Kidney (tissue), 14 donors: ENCODE measurements around the gene PLEKHJ1. TPM values are rescaled to one million over a fixed set of nuclear protein-coding genes. Genes with fewer than 3 reads are reported as not detected.

ENCODE experiments used
- DNase-seq, 5 donors: peaks; one replicate each; pipeline ENCODE4 v3.0.0-alpha.2; 2013 to 2020
- FAIRE-seq: peaks from 2 replicates; lab custom pipeline; 2012; peaks lifted over from hg19 to GRCh38; lab: Jason Lieb, UNC
- H3K27ac ChIP-seq, 2 donors: one replicate each; pipeline ENCODE4 v1.7.0; 2013; ENCODE audit warnings: low read depth in 2 of 2, low read length in 2 of 2, inconsistent platforms in 1 of 2
- H3K27me3 ChIP-seq: one replicate; pipeline ENCODE4 v1.7.1; 2013; ENCODE audit warnings: low read length, inconsistent platforms; ENCODE audit not compliant: control insufficient read depth, insufficient read depth
- H3K36me3 ChIP-seq, 3 donors: one replicate each; pipeline versions ENCODE4 v1.7.0 to v1.7.1; 2013; ENCODE audit warnings: low read length in 3 of 3, control low read depth in 1 of 3, inconsistent platforms in 1 of 3; ENCODE audit not compliant: insufficient read depth in 3 of 3, control insufficient read depth in 2 of 3
- H3K4me1 ChIP-seq, 3 donors: one replicate each; pipeline versions ENCODE4 v1.7.0 to v1.7.1; 2013; ENCODE audit warnings: low read length in 3 of 3, inconsistent platforms in 1 of 3, low read depth in 1 of 3; ENCODE audit not compliant: control insufficient read depth in 2 of 3, insufficient read depth in 2 of 3
- H3K4me3 ChIP-seq, 3 donors: one replicate each; pipeline versions ENCODE4 v1.7.0 to v1.8.1; 2013; ENCODE audit warnings: low read length in 3 of 3, control low read depth in 1 of 3, inconsistent platforms in 1 of 3
- H3K9ac ChIP-seq, 3 donors: one replicate each; pipeline versions ENCODE4 v1.7.0 to v1.7.1; 2013; ENCODE audit warnings: low read length in 3 of 3, control low read depth in 1 of 3, inconsistent platforms in 1 of 3
- H3K9me3 ChIP-seq, 3 donors: one replicate each; pipeline versions ENCODE4 v1.7.0 to v1.7.1; 2013; ENCODE audit warnings: low read length in 3 of 3, control low read depth in 1 of 3, inconsistent platforms in 1 of 3; ENCODE audit not compliant: control insufficient read depth in 2 of 3, insufficient read depth in 1 of 3
- CTCF ChIP-seq: IDR thresholded peaks from 3 replicates; pipeline ENCODE4 v1.5.1; 2012; ENCODE audit warnings: mild to moderate bottlenecking, moderate library complexity, borderline replicate concordance; ENCODE audit not compliant: insufficient read depth; ENCODE audit errors: extremely low read depth
- intact Hi-C: fragments of 100-400 bp; cut with DNase I; formaldehyde crosslinking; loops from one replicate; pipeline ENCODE4 v1.11.1; 2022
- polyA plus RNA-seq: library from polyadenylated mRNA; stranded (reverse); fragments of 350-450 nt; fragmentation: Illumina TruSeq; extraction: RNeasy Lipid Tissue Mini Kit (QIAGEN cat#74804); gene quantifications from one replicate; pipeline ENCODE4 v1.2.3, GENCODE V29; 2014; ENCODE audit warnings: low read depth, low replicate concordance; ENCODE audit not compliant: insufficient read depth
- total RNA-seq: library from RNA; stranded (reverse); fragmentation: NEBNext Ultra II Directional; extraction: Animal tissue kit (Norgen Biotek cat#: 25700); gene quantifications from one replicate; pipeline ENCODE4 v1.2.1, GENCODE V29; 2021
- donor health status: control.
- donor health status: control.
- donor health status: control.
- donor health status: control.
- donor health status: control.
- donor health status: DM: yes; HTN: yes; CAD: no.
- donor health status: Normal renal cell carcinoma (clear cell type).

The PLEKHJ1 gene
- total and polyA plus RNA-seq, 2 donors from 2014 or later = 59.7 to 156 TPM

GRCh38 chr19:2214251-2214650 lies 21.9 kb downstream of the PLEKHJ1 start:
- H3K4me1 ChIP-seq = peaks cover 0 to 5% (median 0%) of the 10 kb centered on the region in 3 donors
- peaks cover 0 to 42% (median 17%) of the 10 kb centered on the region in 3 donors for H3K36me3 ChIP-seq
- TF ChIP-seq CTCF = no peak
- intact Hi-C loops = no loop called here
- no peaks in the 10 kb centered on the region for H3K9me3 ChIP-seq
- H3K27ac ChIP-seq = no peak overlapping the region
- FAIRE-seq = no peak
- no peaks in the 10 kb centered on the region for H3K27me3 ChIP-seq
- no peak overlapping the region for H3K4me3 ChIP-seq
- no peak for DNase-seq
- H3K9ac ChIP-seq = no peak overlapping the region

- intact Hi-C loops = no loop called here
- Histone ChIP-seq H3K4me3 (no peak overlapping the region), H3K9ac (no peak overlapping the region)
Measured at GRCh38 chr19:2213799-2214198, 22.3 kb downstream of the PLEKHJ1 start.

GRCh38 chr19:2212861-2213711 lies 23.0 kb downstream of the PLEKHJ1 start:
- Histone ChIP-seq H3K27me3 (no peaks in the 10 kb centered on the region), H3K9ac (no peak overlapping the region), H3K9me3 (no peaks in the 10 kb centered on the region), H3K4me1 (peaks cover 0 to 12% (median 0%) of the 10 kb centered on the region in 3 donors), H3K4me3 (no peak overlapping the region), H3K27ac (no peak overlapping the region), H3K36me3 (peaks cover 0 to 42% (median 17%) of the 10 kb centered on the region in 3 donors)
- FAIRE-seq = no peak
- DNase-seq = no peak
- TF ChIP-seq CTCF = no peak
- intact Hi-C loops = no loop called here

More at GRCh38 chr19:2213799-2214198, 22.3 kb downstream of the PLEKHJ1 start:
- Histone ChIP-seq H3K9me3 (no peaks in the 10 kb centered on the region), H3K4me1 (peaks cover 0 to 7% (median 0%) of the 10 kb centered on the region in 3 donors), H3K36me3 (peaks cover 0 to 42% (median 17%) of the 10 kb centered on the region in 3 donors), H3K27me3 (no peaks in the 10 kb centered on the region), H3K27ac (no peak overlapping the region)
- TF ChIP-seq CTCF = no peak
- DNase-seq (peak in 3 of 5 donors; percentile 13 to 31 (median 31)), FAIRE-seq (no peak)
